A549 (cell line): ENCODE data around the gene TTN.

Source experiments
- CTCF ChIP-seq: fragments of >200 bp; sonication (Bioruptor Twin); formaldehyde crosslinking; IDR thresholded peaks from 3 replicates; pipeline ENCODE4 v1.5.1; 2016
- EP300 ChIP-seq, 2 experiments: fragments of >200 bp; sonication (Bioruptor Twin); formaldehyde crosslinking; IDR thresholded peaks; 2 replicates in 1 of 2; 3 replicates in 1 of 2; pipeline ENCODE4 v1.6.1; 2016 to 2017
- MAFK ChIP-seq: fragments of 450-650 bp; IDR thresholded peaks from 2 replicates; pipeline ENCODE4 v1.6.1; 2014; ENCODE audit not compliant: partially characterized antibody
- POLR2A ChIP-seq: IDR thresholded peaks from 2 replicates; pipeline ENCODE4 v1.6.1; 2012; ENCODE audit warnings: mild to moderate bottlenecking, low read length
- RFX5 ChIP-seq: fragments of 450-650 bp; IDR thresholded peaks from 2 replicates; pipeline ENCODE4 v1.7.1; 2014; ENCODE audit warnings: antibody characterized with exemption, mild to moderate bottlenecking, moderate library complexity
- TF ChIP-seq, protein P1 (sequence below): fragments of 450-650 bp; IDR thresholded peaks from 2 replicates; pipeline ENCODE4 v1.6.1; 2014; ENCODE audit warnings: antibody characterized with exemption

GRCh38 chr2:178529194-178529593, 278.0 kb downstream of the TTN start:
- TF ChIP-seq POLR2A (no peak), RFX5 (no peak), CTCF (no peak), EP300 (IDR thresholded peaks at IDR 0.05) (no peak), MAFK (no peak)
- TF ChIP-seq, protein P1, sequence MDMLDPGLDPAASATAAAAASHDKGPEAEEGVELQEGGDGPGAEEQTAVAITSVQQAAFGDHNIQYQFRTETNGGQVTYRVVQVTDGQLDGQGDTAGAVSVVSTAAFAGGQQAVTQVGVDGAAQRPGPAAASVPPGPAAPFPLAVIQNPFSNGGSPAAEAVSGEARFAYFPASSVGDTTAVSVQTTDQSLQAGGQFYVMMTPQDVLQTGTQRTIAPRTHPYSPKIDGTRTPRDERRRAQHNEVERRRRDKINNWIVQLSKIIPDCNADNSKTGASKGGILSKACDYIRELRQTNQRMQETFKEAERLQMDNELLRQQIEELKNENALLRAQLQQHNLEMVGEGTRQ, result no peak
